Inflammatory macrophage (primary cell): ENCODE data around the gene LIF.

ENCODE experiments used
- DNase-seq, 2 donors: peaks; one replicate each; pipeline ENCODE4 v3.0.0-alpha.2; 2020 to 2022

The LIF gene

DNA sequence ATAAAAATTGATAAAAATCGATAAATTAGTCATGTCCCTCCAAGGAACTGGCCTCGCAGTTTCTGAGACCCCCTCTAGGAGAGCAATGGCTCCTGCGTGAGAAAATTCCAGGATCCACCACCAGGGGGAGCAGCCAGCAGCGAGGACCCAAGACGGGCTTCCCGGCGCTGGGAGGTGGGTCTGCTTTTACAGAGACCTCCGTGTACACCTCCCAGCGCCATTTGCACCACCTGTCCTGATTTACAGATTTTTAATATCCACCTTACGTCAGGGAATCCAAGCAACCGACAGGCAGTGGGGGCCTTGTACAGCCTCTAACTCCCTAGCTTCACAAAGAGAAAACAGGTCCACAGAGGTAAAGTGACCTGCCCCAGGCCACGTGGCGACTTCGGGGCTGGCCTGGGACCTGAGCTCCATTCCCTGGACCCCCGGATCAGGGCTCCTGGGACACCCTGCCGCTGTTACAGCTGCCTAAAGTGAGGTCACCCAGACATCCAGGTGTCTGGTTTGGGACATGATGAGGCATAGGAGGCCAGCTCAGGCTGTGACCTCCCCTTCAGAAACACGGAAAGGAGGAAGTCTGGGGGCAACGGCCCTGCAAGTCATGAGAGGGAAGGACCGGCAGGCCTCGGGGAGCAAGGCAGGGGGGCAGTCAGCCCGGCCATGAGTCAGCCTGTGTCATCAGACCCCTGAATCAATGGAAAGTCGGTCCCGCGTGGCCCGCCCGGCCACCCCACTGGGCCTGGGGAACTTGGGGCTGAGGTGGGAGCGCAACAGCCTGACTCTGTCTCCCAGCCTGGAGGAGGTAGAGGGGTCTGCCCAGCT, 16.6 kb upstream of the LIF start:
- DNase-seq = peak; percentile 80 to 85

GRCh38 chr22:30262112-30262511, 15.6 kb upstream of the LIF start:
- no peak for DNase-seq

DNA sequence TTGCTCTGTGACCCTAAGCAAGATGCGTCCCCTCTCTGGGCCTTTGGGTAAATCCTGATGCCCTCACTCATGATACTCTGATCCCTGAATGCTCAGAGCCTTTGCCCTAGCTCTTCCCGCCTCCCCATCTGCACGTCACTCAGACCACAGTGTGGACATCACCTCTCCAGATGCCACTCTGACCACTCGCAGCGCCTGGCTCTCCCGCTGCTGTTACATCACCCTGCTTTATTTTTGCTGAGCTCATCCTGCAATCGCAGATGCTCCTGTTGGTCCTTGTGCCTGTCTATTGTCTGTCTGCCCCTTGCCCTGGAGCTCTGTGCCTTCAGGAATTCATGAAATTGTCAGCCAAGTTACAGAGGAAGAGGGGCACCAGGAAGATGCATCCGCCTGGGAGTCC, 14.6 kb upstream of the LIF start:
- peak; percentile 66 to 71 for DNase-seq

- DNase-seq = no peak
These were observed 14.1 kb upstream of the LIF start for GRCh38 chr22:30260682-30261081.

DNA sequence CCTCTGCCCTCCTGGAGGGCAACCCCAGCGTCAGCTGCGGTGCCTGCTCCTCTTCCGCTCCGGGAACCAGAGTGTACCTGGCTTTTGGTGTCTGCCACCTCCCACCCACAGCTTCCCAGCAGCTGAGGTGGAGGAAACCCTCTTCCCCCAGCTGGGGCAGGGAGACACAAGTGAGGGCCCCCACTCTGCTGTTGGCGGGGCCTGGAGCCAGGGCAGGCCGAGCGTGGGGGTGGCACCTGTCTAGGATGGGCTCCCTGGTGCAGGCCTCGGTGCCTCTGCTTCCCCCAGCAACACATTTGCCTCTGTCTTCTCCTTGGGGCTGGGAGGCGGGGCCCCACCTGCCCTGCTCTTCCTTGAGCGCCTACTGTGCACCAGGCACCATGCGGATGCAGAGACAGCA, 13.7 kb upstream of the LIF start:
- DNase-seq = no peak

- DNase-seq = no peak
These were observed 7.8 kb upstream of the LIF start for GRCh38 chr22:30254314-30254713.

DNA sequence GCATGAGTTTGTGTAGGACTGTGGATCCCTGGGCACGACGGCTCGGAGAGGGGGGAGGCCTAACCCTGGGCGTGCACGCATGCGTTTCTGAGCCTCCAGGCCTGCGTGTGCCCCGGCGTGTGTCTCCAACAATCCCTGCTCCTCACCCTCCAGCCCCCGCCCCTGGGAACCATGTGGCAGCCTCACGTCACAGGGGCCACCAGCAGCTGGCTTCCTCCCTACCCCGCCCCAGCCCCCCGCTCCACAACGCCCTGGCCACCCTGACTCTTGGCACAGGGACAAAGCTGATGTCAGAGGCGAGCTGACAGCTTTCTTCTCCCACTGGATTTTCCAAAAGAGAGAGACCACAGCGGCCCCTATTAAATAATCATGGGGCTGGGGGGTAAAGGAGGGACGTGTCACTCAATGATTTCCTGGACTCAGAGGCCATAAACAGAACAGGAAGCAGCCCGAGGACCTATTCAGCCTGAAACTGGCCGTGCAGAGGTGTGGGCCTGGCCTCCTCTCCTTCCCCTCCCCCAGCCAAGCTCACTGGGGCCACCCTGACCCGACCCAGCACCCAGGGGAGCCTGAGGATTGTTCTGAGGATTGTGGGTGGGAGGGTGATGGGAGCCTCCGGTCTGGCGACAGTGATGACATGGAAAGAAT, 6.8 kb upstream of the LIF start:
- no peak for DNase-seq

DNA sequence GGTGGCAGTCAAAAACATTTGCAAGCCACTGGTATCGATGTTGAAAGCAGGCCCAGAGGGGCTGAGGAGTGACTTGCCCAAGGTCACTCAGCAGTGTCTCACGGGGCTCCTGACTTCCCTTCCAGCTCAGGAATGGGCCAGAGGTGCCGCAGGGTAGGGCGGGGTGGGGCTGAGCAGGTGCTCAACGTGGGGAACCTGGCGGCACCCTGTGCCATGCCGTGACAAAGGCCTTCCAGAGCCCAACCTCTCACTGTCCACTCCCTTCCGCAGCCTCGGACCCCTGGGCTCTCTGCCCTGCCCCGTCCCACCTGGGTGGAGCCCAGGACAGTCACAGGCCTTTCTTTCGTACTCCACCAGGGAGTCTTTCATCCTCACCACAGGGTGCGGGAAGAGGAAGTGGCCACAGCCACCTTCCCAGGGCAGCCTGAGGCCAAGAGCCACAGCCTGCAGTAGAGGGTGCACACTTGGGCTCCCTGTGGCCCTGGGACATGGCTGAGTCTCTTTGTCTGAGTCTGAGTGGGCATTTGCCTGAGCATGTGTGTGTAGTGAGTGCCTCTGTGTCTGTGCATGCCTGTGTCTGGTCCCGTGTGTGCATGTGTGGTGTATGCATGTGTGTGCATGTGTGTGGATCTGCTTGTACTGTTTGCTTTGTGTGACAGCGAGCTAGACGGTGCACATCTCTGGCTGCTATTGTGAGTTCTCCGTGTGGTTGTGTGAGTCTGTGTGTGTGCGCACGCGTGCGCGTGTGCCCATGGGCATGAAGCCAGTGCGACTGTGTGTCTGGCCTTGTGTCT, 6.0 kb upstream of the LIF start:
- peak in 1 of 2 donors; percentile 53 for DNase-seq

DNA sequence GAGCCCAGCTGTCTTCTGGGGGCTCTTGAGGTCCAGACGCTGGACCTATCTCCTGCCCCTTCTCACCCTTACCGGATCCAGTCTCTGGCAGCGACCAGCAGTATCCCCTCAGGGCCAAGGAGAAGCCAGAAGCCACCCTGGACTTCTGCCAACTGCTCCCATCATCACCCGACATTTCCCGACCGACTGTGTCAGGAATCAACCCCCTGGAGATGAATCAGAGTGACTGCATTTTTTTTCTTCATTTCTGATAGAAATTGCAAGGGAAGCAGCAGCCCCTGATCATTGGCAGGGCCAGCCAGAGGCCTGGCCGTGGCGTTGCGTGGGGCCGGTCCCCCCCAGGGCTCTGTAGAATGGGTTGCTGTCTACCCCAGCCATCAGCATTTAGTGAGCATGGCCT, 5.2 kb upstream of the LIF start:
- DNase-seq = no peak

DNA sequence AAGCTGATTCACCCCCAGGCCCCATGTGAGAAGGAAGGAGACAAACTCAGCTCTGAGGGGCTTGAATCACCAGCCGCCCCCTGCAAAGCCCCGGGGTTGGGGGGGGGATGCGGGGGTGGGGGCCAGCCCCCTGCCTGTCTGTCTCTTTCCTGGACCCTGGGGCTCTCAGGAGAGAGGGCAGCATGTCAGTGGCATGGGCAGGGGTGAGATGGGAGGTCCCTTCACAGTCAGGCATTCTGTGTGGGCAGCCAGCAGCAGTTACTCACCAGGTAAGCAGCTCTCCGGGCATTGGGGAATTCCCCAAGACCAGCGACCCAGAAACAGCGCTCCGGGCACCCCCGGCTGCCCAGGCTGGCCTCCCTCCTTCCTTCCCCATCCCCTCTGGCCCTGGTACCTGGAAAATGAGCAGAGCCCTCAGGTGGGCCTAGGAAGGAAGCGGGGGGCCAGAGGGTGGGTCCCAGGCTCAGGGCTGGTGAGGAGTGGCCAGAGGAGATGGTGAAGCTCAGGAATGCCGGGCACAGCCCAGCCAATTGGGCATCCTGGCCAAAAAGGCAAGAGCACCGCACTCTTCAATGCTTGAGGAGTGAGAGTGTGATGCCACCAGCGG, 4.2 kb upstream of the LIF start:
- no peak for DNase-seq

DNA sequence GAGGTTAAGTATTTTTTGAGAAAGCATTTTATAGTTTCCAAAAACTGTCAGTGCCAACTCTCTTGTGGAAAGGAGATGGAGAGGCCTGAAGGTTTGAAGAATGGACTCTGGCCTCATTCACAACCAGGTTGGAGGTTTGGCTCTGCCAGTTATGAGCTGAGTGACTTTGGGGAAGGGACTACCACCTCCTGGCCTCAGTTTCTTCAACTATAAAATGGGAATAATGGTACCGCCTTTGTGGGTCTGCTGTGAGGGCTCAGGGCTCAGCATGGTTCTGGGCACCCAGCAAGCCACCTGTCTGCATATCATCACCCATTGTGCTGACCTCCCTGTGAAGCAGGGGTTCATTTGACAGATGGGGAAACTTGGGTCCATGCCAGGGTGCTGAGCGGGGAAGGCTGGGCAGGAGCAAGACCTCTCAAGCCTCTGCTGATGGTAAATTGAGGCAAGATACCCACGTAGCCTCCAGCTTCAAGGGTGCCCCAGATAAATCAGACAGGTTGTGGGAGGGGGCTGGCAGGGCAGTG, 3.5 kb upstream of the LIF start:
- DNase-seq = no peak

DNA sequence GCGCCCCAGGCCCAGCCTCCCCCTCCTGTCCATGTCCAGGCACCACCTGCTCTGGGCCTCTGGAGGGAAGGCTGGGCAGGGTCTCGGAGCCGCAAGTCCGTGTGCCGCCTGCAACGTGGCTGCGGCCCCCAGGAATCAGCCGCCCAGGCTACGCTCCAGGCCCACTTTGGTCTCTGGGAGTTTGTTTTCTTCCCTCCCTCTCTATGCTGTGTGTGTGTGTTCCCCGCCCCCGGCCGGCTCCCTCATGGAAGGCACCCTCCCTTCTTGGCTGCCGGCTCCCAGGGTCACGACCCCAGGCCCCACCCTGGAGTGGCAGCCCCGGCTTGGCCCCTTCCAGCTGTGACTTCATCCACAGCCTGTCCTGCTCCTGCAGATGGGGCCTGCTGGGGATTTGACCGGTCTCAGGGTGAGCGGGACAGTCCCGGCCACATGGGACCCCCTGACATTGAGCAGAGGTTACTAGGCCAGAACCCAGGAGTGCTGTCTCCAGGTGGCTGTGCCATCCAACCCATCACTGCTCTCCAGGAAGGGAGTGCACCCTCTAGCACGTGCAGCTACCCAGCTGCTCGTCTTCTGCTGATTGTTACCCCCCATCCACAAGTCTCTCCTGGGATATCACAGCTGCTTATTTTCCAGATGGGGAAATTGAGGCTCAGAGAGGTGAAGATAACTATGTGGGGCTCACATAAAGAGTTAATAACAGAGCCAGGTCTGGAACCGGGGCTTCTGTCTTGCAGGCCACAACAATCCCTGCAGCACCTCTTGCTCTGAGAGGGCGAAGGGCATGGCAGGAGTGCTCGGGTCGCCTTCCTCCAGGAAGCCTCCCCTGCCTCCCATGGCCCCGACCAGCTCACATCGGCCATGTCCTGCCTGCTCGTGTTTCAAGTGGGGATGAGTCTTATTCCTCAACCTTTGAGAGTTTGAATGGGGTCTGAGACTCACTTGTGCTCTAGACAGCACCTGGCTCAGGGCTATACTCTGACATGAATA, 2.8 kb upstream of the LIF start:
- no peak for DNase-seq

- DNase-seq = no peak
These were observed 1.9 kb upstream of the LIF start for GRCh38 chr22:30248484-30248883.

GRCh38 chr22:30247974-30248373, 1.4 kb upstream of the LIF start:
- DNase-seq = no peak

GRCh38 chr22:30247561-30247960, 1.0 kb upstream of the LIF start:
- peak in 1 of 2 donors; percentile 24 for DNase-seq

- no peak for DNase-seq
These were observed 336 bp upstream of the LIF start for GRCh38 chr22:30246814-30247376.

GRCh38 chr22:30245181-30245984, 1.2 kb downstream of the LIF start:
- no peak for DNase-seq

DNA sequence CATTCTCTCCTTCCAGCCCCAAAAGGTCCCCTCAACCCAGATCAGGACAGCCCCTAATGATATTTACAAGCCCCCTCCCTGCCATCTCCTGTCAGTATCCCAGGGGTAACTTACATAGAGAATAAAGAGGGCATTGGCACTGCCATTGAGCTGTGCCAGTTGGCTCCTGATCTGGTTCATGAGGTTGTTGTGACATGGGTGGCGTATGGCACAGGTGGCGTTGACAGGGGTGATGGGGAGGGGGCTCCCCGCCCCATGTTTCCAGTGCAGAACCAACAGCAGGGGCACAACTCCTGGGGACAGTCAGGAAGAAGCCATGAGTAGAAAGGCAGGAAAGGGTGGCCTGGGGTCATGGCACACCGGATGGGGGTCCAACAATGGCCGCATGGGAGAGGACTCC, 1.9 kb downstream of the LIF start:
- DNase-seq = no peak

GRCh38 chr22:30244066-30244465, 2.5 kb downstream of the LIF start:
- no peak for DNase-seq

DNA sequence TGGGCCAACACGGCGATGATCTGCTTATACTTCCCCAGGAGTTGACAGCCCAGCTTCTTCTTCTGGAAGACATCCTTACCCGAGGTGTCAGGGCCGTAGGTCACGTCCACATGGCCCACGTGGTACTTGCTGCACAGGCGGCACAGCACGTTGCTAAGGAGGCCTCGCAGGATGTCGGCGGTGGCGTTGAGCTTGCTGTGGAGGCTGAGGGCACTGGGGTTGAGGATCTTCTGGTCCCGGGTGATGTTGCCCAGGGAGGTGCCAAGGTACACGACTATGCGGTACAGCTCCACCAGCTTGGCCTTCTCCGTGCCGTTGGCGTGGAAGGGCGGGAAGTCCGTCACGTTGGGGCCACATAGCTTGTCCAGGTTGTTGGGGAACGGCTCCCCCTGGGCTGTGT, 2.9 kb downstream of the LIF start:
- DNase-seq = no peak
